HepG2 (cell line): Measurements from ENCODE around the gene ZNF519.

Experiments
- CBFB ChIP-seq: sonication (generic); formaldehyde crosslinking; IDR thresholded peaks from 2 replicates; pipeline ENCODE4 v1.4.0; 2020; ENCODE audit warnings: missing genetic modification reagents
- GABPA ChIP-seq, 2 experiments: IDR thresholded peaks; 2 replicates each; pipeline ENCODE4 v1.6.1; 2011 to 2016; ENCODE audit warnings: low read depth in 2 of 2, low read length in 1 of 2, missing biosample characterization in 1 of 2, missing genetic modification characterization in 1 of 2
- MTA1 ChIP-seq: sonication (generic); formaldehyde crosslinking; IDR thresholded peaks from 2 replicates; pipeline ENCODE4 v1.4.0; 2020; ENCODE audit warnings: missing genetic modification reagents, mild to moderate bottlenecking, borderline replicate concordance
- POLR2A ChIP-seq, 2 experiments: IDR thresholded peaks; 2 replicates each; pipeline ENCODE4 v1.6.1; 2011; ENCODE audit warnings: low read depth in 2 of 2, low read length in 2 of 2, mild to moderate bottlenecking in 1 of 2, moderate library complexity in 1 of 2; ENCODE audit not compliant: insufficient read depth in 1 of 2
- POLR2AphosphoS5 ChIP-seq: IDR thresholded peaks from 2 replicates; pipeline ENCODE4 v1.6.1; 2012; ENCODE audit warnings: low read depth, low read length
- SMAD1 ChIP-seq: sonication (generic); formaldehyde crosslinking; IDR thresholded peaks from 2 replicates; pipeline ENCODE4 v1.4.0; 2020; ENCODE audit warnings: missing genetic modification reagents, low read depth, mild to moderate bottlenecking, borderline replicate concordance
- SMAD3 ChIP-seq: sonication (generic); formaldehyde crosslinking; IDR thresholded peaks from 2 replicates; pipeline ENCODE4 v1.4.0; 2020; ENCODE audit warnings: missing genetic modification reagents
- SRF ChIP-seq: IDR thresholded peaks from 2 replicates; pipeline ENCODE4 v1.6.1; 2011; ENCODE audit warnings: mild to moderate bottlenecking, low read depth, low read length, moderate library complexity
- ZNF619 ChIP-seq: sonication (generic); formaldehyde crosslinking; IDR thresholded peaks from 2 replicates; pipeline ENCODE4 v1.4.0; 2020; ENCODE audit warnings: mild to moderate bottlenecking, missing genetic modification reagents
- TF ChIP-seq, protein P1 (sequence below): sonication (generic); formaldehyde crosslinking; IDR thresholded peaks from 2 replicates; pipeline ENCODE4 v1.4.0; 2020; ENCODE audit warnings: missing genetic modification reagents
- TF ChIP-seq, protein P2 (sequence below): sonication (generic); formaldehyde crosslinking; IDR thresholded peaks from 2 replicates; pipeline ENCODE4 v1.5.0; 2020; ENCODE audit warnings: mild to moderate bottlenecking, missing genetic modification reagents, moderate library complexity
- TF ChIP-seq, protein P3 (sequence below): sonication (generic); formaldehyde crosslinking; IDR thresholded peaks from 2 replicates; pipeline ENCODE4 v1.4.0; 2020; ENCODE audit warnings: missing genetic modification reagents
- TF ChIP-seq, protein P4 (sequence below): sonication (generic); formaldehyde crosslinking; IDR thresholded peaks from 2 replicates; pipeline ENCODE4 v1.5.0; 2020; ENCODE audit warnings: missing genetic modification reagents, mild to moderate bottlenecking, borderline replicate concordance

DNA sequence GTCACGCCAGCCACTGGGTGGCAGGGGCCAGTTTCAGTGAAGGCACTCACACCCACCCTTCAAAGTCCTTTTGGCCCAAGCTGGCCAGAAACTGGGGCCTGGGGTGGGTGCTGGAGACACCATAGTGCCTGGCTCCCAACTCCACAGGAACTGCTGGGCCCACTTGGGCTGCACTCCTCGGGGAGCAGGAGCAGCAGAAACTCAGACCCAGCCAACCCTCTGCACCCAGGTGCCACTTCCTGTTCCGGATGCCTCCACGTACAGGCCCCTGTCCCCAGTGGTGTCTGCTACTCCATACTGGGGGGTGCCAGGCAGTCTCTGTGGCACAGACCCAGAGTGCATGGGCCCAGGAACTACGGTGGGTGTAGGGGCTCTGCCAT is 42.5 kb upstream of the ZNF519 start:
- TF ChIP-seq, protein P1, sequence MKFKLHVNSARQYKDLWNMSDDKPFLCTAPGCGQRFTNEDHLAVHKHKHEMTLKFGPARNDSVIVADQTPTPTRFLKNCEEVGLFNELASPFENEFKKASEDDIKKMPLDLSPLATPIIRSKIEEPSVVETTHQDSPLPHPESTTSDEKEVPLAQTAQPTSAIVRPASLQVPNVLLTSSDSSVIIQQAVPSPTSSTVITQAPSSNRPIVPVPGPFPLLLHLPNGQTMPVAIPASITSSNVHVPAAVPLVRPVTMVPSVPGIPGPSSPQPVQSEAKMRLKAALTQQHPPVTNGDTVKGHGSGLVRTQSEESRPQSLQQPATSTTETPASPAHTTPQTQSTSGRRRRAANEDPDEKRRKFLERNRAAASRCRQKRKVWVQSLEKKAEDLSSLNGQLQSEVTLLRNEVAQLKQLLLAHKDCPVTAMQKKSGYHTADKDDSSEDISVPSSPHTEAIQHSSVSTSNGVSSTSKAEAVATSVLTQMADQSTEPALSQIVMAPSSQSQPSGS (CRISPR knock-in tag): no peak
- TF ChIP-seq POLR2AphosphoS5: no peak
- TF ChIP-seq SMAD3 (CRISPR knock-in tag): no peak
- TF ChIP-seq, protein P2, sequence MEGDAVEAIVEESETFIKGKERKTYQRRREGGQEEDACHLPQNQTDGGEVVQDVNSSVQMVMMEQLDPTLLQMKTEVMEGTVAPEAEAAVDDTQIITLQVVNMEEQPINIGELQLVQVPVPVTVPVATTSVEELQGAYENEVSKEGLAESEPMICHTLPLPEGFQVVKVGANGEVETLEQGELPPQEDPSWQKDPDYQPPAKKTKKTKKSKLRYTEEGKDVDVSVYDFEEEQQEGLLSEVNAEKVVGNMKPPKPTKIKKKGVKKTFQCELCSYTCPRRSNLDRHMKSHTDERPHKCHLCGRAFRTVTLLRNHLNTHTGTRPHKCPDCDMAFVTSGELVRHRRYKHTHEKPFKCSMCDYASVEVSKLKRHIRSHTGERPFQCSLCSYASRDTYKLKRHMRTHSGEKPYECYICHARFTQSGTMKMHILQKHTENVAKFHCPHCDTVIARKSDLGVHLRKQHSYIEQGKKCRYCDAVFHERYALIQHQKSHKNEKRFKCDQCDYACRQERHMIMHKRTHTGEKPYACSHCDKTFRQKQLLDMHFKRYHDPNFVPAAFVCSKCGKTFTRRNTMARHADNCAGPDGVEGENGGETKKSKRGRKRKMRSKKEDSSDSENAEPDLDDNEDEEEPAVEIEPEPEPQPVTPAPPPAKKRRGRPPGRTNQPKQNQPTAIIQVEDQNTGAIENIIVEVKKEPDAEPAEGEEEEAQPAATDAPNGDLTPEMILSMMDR: no peak
- no peak for TF ChIP-seq MTA1 (CRISPR knock-in tag)
- TF ChIP-seq, protein P3, sequence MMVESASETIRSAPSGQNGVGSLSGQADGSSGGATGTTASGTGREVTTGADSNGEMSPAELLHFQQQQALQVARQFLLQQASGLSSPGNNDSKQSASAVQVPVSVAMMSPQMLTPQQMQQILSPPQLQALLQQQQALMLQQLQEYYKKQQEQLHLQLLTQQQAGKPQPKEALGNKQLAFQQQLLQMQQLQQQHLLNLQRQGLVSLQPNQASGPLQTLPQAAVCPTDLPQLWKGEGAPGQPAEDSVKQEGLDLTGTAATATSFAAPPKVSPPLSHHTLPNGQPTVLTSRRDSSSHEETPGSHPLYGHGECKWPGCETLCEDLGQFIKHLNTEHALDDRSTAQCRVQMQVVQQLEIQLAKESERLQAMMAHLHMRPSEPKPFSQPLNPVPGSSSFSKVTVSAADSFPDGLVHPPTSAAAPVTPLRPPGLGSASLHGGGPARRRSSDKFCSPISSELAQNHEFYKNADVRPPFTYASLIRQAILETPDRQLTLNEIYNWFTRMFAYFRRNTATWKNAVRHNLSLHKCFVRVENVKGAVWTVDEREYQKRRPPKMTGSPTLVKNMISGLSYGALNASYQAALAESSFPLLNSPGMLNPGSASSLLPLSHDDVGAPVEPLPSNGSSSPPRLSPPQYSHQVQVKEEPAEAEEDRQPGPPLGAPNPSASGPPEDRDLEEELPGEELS (CRISPR knock-in tag): no peak
- no peak for TF ChIP-seq GABPA (IDR thresholded peaks at IDR 0.05; ENCODE audit: low read depth, low read length)
- no peak for TF ChIP-seq GABPA (CRISPR knock-in tag; IDR thresholded peaks at IDR 0.05; ENCODE audit: low read depth)
- TF ChIP-seq ZNF619: no peak
- TF ChIP-seq, protein P4, sequence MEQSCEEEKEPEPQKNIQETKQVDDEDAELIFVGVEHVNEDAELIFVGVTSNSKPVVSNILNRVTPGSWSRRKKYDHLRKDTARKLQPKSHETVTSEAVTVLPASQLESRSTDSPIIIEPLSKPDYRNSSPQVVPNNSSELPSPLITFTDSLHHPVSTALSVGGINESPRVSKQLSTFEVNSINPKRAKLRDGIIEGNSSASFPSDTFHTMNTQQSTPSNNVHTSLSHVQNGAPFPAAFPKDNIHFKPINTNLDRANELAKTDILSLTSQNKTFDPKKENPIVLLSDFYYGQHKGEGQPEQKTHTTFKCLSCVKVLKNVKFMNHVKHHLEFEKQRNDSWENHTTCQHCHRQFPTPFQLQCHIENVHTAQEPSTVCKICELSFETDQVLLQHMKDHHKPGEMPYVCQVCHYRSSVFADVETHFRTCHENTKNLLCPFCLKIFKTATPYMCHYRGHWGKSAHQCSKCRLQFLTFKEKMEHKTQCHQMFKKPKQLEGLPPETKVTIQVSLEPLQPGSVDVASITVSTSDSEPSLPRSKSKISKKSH (CRISPR knock-in tag): no peak
- TF ChIP-seq SRF: no peak
- no peak for TF ChIP-seq POLR2A (IDR thresholded peaks at IDR 0.05; ENCODE audit: insufficient read depth in 1 of 2, low read depth in 2 of 2, low read length in 2 of 2)
- TF ChIP-seq SMAD1: no peak
- no peak for TF ChIP-seq CBFB
